Vagina (tissue), 2 donors: Measurements from ENCODE around the gene CMTM4.

Experiments used
- POLR2A ChIP-seq, 2 donors: fragments of 450-650 bp; IDR thresholded peaks; one replicate each; pipeline ENCODE4 v1.6.1; 2017; ENCODE audit warnings: antibody characterized with exemption in 2 of 2, mild to moderate bottlenecking in 2 of 2, moderate library complexity in 2 of 2
- POLR2AphosphoS5 ChIP-seq, 2 donors: sonication (generic); formaldehyde crosslinking; IDR thresholded peaks; one replicate each; pipeline ENCODE4 v1.9.0; 2017; ENCODE audit warnings: antibody characterized with exemption in 2 of 2, mild to moderate bottlenecking in 2 of 2, low read depth in 1 of 2; ENCODE audit not compliant: insufficient read depth in 1 of 2
- TF ChIP-seq, protein P1 (sequence below), 3 experiments: fragments of 450-650 bp in 2 of 3; fragments of 200-600 bp in 1 of 3; sonication (generic) in 1 of 3; IDR thresholded peaks; one replicate each; pipeline ENCODE4 v1.5.1; 2017 to 2019; ENCODE audit warnings: antibody characterized with exemption in 3 of 3, mild to moderate bottlenecking in 2 of 3, moderate library complexity in 2 of 3

DNA sequence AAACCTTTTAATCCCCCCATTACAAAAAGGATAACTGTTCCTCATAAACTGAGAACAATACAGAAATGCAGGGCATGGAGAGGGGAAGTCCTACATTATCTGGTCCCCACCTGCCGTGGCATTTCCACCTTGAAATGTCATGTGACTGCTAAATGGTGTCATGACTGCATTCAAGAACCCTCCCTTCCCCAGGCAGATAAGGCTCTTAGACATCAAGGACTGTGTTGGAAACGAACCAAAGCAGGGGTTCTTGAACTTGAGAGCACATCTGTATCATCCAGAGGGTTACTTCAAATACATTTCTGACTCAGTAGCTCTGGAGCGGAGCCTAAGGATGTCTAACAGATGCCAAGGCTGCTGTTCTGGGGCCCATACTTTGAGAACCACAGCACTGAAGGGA is 73.7 kb downstream of the CMTM4 start:
- TF ChIP-seq, protein P1, sequence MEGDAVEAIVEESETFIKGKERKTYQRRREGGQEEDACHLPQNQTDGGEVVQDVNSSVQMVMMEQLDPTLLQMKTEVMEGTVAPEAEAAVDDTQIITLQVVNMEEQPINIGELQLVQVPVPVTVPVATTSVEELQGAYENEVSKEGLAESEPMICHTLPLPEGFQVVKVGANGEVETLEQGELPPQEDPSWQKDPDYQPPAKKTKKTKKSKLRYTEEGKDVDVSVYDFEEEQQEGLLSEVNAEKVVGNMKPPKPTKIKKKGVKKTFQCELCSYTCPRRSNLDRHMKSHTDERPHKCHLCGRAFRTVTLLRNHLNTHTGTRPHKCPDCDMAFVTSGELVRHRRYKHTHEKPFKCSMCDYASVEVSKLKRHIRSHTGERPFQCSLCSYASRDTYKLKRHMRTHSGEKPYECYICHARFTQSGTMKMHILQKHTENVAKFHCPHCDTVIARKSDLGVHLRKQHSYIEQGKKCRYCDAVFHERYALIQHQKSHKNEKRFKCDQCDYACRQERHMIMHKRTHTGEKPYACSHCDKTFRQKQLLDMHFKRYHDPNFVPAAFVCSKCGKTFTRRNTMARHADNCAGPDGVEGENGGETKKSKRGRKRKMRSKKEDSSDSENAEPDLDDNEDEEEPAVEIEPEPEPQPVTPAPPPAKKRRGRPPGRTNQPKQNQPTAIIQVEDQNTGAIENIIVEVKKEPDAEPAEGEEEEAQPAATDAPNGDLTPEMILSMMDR (IDR thresholded peaks at IDR 0.05), result no peak
- no peak for TF ChIP-seq POLR2AphosphoS5 (IDR thresholded peaks at IDR 0.05; ENCODE audit: insufficient read depth in 1 of 2, low read depth in 1 of 2)
- TF ChIP-seq POLR2A (IDR thresholded peaks at IDR 0.05), result no peak
